Epithelial cell of esophagus (primary cell): ENCODE data around the gene TIGD3.

Experiments
- DNase-seq: peaks from one replicate; pipeline ENCODE4 v3.0.0; 2010; ENCODE audit warnings: low read depth
- H3K4me3 ChIP-seq: 2 replicates; pipeline ENCODE4 v1.5.1; 2011; ENCODE audit warnings: mild to moderate bottlenecking, low read length, control low read depth
- CTCF ChIP-seq: IDR thresholded peaks from 2 replicates; pipeline ENCODE4 v1.5.1; 2011; ENCODE audit warnings: low read depth, mild to moderate bottlenecking, low read length, control low read depth, inconsistent platforms; ENCODE audit not compliant: insufficient read depth; ENCODE audit errors: missing control alignments

The TIGD3 gene

GRCh38 chr11:65382804-65383368 lies 28.3 kb downstream of the TIGD3 start:
- no peak for TF ChIP-seq CTCF
- peak overlapping the region; percentile 31 for H3K4me3 ChIP-seq
- DNase-seq, result no peak

- no peak overlapping the region for H3K4me3 ChIP-seq
- DNase-seq, result no peak
- no peak for TF ChIP-seq CTCF
Observed at GRCh38 chr11:65383778-65384177, 29.2 kb downstream of the TIGD3 start.

- no peak overlapping the region for H3K4me3 ChIP-seq
- no peak for TF ChIP-seq CTCF
- DNase-seq, result no peak
Observed at GRCh38 chr11:65384301-65384889, 29.8 kb downstream of the TIGD3 start.

- no peak for TF ChIP-seq CTCF
- H3K4me3 ChIP-seq, result peak within 1 kb of the TSS; percentile 96
- DNase-seq, result peak; percentile 87
Observed at GRCh38 chr11:65386307-65387140, 32.0 kb downstream of the TIGD3 start, which contains the start of gene FRMD8. Gene FRMD8 (plus strand): TSS chr11:65386637. CDS start chr11:65387037, 400 bp downstream.

GRCh38 chr11:65388731-65389130 lies 34.2 kb downstream of the TIGD3 start:
- DNase-seq, result no peak
- H3K4me3 ChIP-seq, result peak overlapping the region; percentile 96
- no peak for TF ChIP-seq CTCF

- TF ChIP-seq CTCF, result no peak
- DNase-seq, result no peak
- peak overlapping the region; percentile 96 for H3K4me3 ChIP-seq
Observed at GRCh38 chr11:65389294-65389980, 34.9 kb downstream of the TIGD3 start.
